ENCODE data around the gene STX1A.

GRCh38 chr7:73674468-73675124 is 44.9 kb downstream of the STX1A start:
- TF ChIP-seq, protein P1, sequence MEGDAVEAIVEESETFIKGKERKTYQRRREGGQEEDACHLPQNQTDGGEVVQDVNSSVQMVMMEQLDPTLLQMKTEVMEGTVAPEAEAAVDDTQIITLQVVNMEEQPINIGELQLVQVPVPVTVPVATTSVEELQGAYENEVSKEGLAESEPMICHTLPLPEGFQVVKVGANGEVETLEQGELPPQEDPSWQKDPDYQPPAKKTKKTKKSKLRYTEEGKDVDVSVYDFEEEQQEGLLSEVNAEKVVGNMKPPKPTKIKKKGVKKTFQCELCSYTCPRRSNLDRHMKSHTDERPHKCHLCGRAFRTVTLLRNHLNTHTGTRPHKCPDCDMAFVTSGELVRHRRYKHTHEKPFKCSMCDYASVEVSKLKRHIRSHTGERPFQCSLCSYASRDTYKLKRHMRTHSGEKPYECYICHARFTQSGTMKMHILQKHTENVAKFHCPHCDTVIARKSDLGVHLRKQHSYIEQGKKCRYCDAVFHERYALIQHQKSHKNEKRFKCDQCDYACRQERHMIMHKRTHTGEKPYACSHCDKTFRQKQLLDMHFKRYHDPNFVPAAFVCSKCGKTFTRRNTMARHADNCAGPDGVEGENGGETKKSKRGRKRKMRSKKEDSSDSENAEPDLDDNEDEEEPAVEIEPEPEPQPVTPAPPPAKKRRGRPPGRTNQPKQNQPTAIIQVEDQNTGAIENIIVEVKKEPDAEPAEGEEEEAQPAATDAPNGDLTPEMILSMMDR (IDR thresholded peaks at IDR 0.05) = no peak
- no peak for TF ChIP-seq ZFX (IDR thresholded peaks at IDR 0.05; ENCODE audit: borderline replicate concordance)
